Mammary epithelial cell (primary cell): Measurements from ENCODE around the gene EML4.

ENCODE experiments used
- EZH2 ChIP-seq: IDR thresholded peaks from 2 replicates; pipeline ENCODE4 v1.6.1; 2012; ENCODE audit warnings: low read length, inconsistent platforms, borderline replicate concordance
- TF ChIP-seq, protein P1 (sequence below), 2 donors: IDR thresholded peaks in 1 of 2; conservative IDR thresholded peaks in 1 of 2; 2 replicates each; pipeline ENCODE4 v1.5.1; 2011 to 2012; ENCODE audit warnings: inconsistent platforms in 2 of 2, low read length in 2 of 2, mild to moderate bottlenecking in 2 of 2, control low read depth in 1 of 2, low read depth in 1 of 2; ENCODE audit not compliant: insufficient read depth in 1 of 2; ENCODE audit errors: extremely low read depth in 1 of 2

GRCh38 chr2:42363413-42363812 is 194.3 kb downstream of the EML4 start:
- TF ChIP-seq, protein P1, sequence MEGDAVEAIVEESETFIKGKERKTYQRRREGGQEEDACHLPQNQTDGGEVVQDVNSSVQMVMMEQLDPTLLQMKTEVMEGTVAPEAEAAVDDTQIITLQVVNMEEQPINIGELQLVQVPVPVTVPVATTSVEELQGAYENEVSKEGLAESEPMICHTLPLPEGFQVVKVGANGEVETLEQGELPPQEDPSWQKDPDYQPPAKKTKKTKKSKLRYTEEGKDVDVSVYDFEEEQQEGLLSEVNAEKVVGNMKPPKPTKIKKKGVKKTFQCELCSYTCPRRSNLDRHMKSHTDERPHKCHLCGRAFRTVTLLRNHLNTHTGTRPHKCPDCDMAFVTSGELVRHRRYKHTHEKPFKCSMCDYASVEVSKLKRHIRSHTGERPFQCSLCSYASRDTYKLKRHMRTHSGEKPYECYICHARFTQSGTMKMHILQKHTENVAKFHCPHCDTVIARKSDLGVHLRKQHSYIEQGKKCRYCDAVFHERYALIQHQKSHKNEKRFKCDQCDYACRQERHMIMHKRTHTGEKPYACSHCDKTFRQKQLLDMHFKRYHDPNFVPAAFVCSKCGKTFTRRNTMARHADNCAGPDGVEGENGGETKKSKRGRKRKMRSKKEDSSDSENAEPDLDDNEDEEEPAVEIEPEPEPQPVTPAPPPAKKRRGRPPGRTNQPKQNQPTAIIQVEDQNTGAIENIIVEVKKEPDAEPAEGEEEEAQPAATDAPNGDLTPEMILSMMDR (conservative IDR thresholded peaks at IDR 0.05 in 1 of 2, IDR thresholded peaks at IDR 0.05 in 1 of 2; ENCODE audit: extremely low read depth in 1 of 2, insufficient read depth in 1 of 2, low read depth in 1 of 2, low read length in 2 of 2) = no peak
- TF ChIP-seq EZH2 = no peak
